ENCODE results near the gene ANKRD20A1.
"Not testable (repeated sequence)": the region's sequence is repeated elsewhere in the genome, so short reads cannot be mapped to it uniquely, and the experiment has no call there.

ANKRD20A1 gene

DNA sequence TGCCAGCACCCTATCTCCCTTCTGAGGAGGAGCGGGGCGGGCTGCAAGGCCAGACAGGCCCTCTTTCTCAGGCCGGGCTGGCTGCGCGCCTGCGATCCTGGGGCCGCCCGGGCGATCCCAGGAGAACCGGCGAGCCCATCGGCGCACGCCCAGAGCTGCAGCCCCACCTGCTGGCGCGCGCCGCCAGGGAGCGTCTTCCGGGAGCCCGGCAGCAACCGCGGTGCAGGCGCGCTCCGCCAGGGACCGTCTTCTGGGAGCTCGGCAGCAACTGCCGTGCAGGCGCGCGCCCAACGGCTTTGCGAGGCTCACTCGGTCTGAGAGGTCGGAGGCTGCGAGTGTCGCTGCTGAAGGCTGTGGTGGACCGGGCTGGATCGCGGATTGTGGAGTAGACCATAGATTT lies at the start of gene ANKRD20A1:
ANKRD20A1 (plus strand) TSS at position 61 of the 400 bp plus-strand sequence. CDS start 496 bp downstream, outside the sequence.
- not testable (repeated sequence) for DNase-seq

DNA sequence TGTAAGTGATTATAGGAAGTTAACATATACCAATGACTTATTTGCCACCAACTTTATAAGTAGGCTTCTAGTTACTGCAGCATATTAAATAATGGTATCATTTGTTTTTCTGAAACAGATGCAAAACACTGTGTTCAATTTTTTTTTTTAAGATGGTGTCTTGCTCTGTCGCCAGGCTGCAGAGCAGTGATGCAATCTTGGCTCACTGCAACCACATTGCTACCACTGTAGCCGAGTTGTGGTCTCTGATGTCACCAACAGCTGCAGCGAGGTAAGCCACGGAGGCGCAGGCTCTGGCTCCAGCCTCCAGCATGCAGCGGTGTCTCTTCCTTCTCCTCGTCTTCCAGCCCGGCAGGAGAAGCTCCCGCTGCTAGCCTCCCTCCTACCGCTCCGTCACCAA lies 26.6 kb upstream of the ANKRD20A1 start:
- not testable (repeated sequence) for DNase-seq

All from DMS53 (cell line).